Progenitor cell of endocrine pancreas (in vitro differentiated cells): Measurements from ENCODE around the gene RUNDC3A. TPM values are rescaled to one million over a fixed set of nuclear protein-coding genes. Genes with fewer than 3 reads are reported as not detected.

Experiments used
- DNase-seq: peaks from one replicate; pipeline ENCODE4 v3.0.0; 2021; ENCODE audit warnings: low spot score; ENCODE audit not compliant: unreplicated experiment
- H3K27ac Mint-ChIP-seq: 2 replicates; pipeline ENCODE4 v1.8.0; 2021; ENCODE audit warnings: mild to moderate bottlenecking, moderate library complexity, mixed read lengths
- H3K27me3 Mint-ChIP-seq: 2 replicates; pipeline ENCODE4 v1.8.0; 2021; ENCODE audit warnings: mixed read lengths
- H3K36me3 Mint-ChIP-seq: 2 replicates; pipeline ENCODE4 v1.8.0; 2022; ENCODE audit warnings: mixed read lengths; ENCODE audit not compliant: insufficient read depth
- H3K4me1 Mint-ChIP-seq: 2 replicates; pipeline ENCODE4 v1.8.0; 2021; ENCODE audit warnings: low read depth, mixed read lengths
- H3K4me3 Mint-ChIP-seq: 2 replicates; pipeline ENCODE4 v1.8.0; 2021; ENCODE audit warnings: low read depth, mild to moderate bottlenecking, moderate library complexity, mixed read lengths
- H3K9me3 Mint-ChIP-seq: 2 replicates; pipeline ENCODE4 v1.8.0; 2021; ENCODE audit warnings: low read depth, mixed read lengths
- CTCF ChIP-seq: fragments of 200-600 bp; sonication (generic); IDR thresholded peaks from one replicate; pipeline ENCODE4 v1.5.0; 2021; ENCODE audit warnings: antibody characterized with exemption, mild to moderate bottlenecking; ENCODE audit not compliant: unreplicated experiment
- total RNA-seq: library from RNA; stranded (reverse); gene quantifications from 2 replicates; pipeline ENCODE4 v1.2.1, GENCODE V29; 2021

Gene RUNDC3A
- total RNA-seq, 1 donor from 2014 or later = 9.3 TPM

GRCh38 chr17:44272321-44272951 lies 36.0 kb upstream of the RUNDC3A start:
- H3K36me3 Mint-ChIP-seq = no peaks in the 10 kb centered on the region
- H3K4me1 Mint-ChIP-seq = peaks cover 7% of the 10 kb centered on the region
- H3K27me3 Mint-ChIP-seq = peaks cover 26% of the 10 kb centered on the region
- H3K27ac Mint-ChIP-seq = no peak overlapping the region
- TF ChIP-seq CTCF = no peak
- H3K4me3 Mint-ChIP-seq = no peak overlapping the region
- no peak for DNase-seq
- H3K9me3 Mint-ChIP-seq = no peaks in the 10 kb centered on the region

- Mint-ChIP-seq H3K36me3 (no peaks in the 10 kb centered on the region), H3K27me3 (peaks cover 28% of the 10 kb centered on the region)
These were observed 35.4 kb upstream of the RUNDC3A start for GRCh38 chr17:44272954-44273353.

GRCh38 chr17:44273607-44274006 lies 34.8 kb upstream of the RUNDC3A start:
- no peak for DNase-seq
- TF ChIP-seq CTCF = no peak

More at GRCh38 chr17:44272954-44273353, 35.4 kb upstream of the RUNDC3A start:
- TF ChIP-seq CTCF = no peak
- Mint-ChIP-seq H3K4me3 (no peak overlapping the region), H3K27ac (no peak overlapping the region), H3K9me3 (no peaks in the 10 kb centered on the region), H3K4me1 (peaks cover 7% of the 10 kb centered on the region)
- no peak for DNase-seq

GRCh38 chr17:44277976-44278375 lies 30.4 kb upstream of the RUNDC3A start:
- TF ChIP-seq CTCF = no peak
- no peak for DNase-seq
- Mint-ChIP-seq H3K27me3 (peaks cover 21% of the 10 kb centered on the region), H3K4me3 (no peak overlapping the region), H3K4me1 (peaks cover 4% of the 10 kb centered on the region), H3K9me3 (no peaks in the 10 kb centered on the region), H3K27ac (no peak overlapping the region), H3K36me3 (no peaks in the 10 kb centered on the region)

More at GRCh38 chr17:44273607-44274006, 34.8 kb upstream of the RUNDC3A start:
- H3K27ac Mint-ChIP-seq = no peak overlapping the region
- no peak overlapping the region for H3K4me3 Mint-ChIP-seq
- H3K4me1 Mint-ChIP-seq = peaks cover 7% of the 10 kb centered on the region
- H3K36me3 Mint-ChIP-seq = no peaks in the 10 kb centered on the region
- H3K9me3 Mint-ChIP-seq = no peaks in the 10 kb centered on the region
- peaks cover 28% of the 10 kb centered on the region for H3K27me3 Mint-ChIP-seq

- Mint-ChIP-seq H3K4me3 (no peak overlapping the region), H3K36me3 (no peaks in the 10 kb centered on the region), H3K27ac (no peak overlapping the region), H3K27me3 (peaks cover 18% of the 10 kb centered on the region), H3K4me1 (peaks cover 1% of the 10 kb centered on the region), H3K9me3 (no peaks in the 10 kb centered on the region)
- no peak for TF ChIP-seq CTCF
- no peak for DNase-seq
These were observed 29.1 kb upstream of the RUNDC3A start for GRCh38 chr17:44279346-44279665.
